Tibial nerve (tissue), 4 donors: ENCODE measurements around the gene CUL1. TPM values are rescaled to one million over a fixed set of nuclear protein-coding genes. Genes with fewer than 3 reads are reported as not detected.

Source experiments
- DNase-seq, 2 donors: peaks; one replicate each; pipeline ENCODE4 v3.0.0-alpha.2; 2019; ENCODE audit warnings: low spot score in 2 of 2
- H3K27ac ChIP-seq, 4 donors: fragments of 200-600 bp; sonication (generic) in 3 of 4; one replicate each; pipeline ENCODE4 v1.5.1; 2017 to 2019; ENCODE audit warnings: mild to moderate bottlenecking in 1 of 4
- H3K27me3 ChIP-seq, 2 donors: fragments of 200-600 bp; sonication (generic) in 1 of 2; one replicate each; pipeline versions ENCODE4 v1.5.1 to v1.6.0; 2017 to 2019
- H3K36me3 ChIP-seq, 3 donors: fragments of 200-600 bp; sonication (generic); one replicate each; pipeline ENCODE4 v1.5.1; 2018 to 2019
- H3K4me1 ChIP-seq, 4 donors: fragments of 200-600 bp; sonication (generic) in 3 of 4; one replicate each; pipeline ENCODE4 v1.5.1; 2017 to 2019
- H3K4me3 ChIP-seq, 4 donors: fragments of 200-600 bp; sonication (generic) in 3 of 4; one replicate each; pipeline ENCODE4 v1.5.1; 2017 to 2019; ENCODE audit warnings: mild to moderate bottlenecking in 1 of 4, moderate library complexity in 1 of 4
- H3K9me3 ChIP-seq, 4 donors: fragments of 200-600 bp; sonication (generic) in 3 of 4; one replicate each; pipeline ENCODE4 v1.5.1; 2017 to 2019
- CTCF ChIP-seq, 5 experiments: fragments of 200-600 bp in 3 of 5; fragments of 450-650 bp in 2 of 5; sonication (generic) in 3 of 5; IDR thresholded peaks; one replicate each; pipeline ENCODE4 v1.5.1; 2016 to 2019; ENCODE audit warnings: antibody characterized with exemption in 5 of 5, mild to moderate bottlenecking in 3 of 5, moderate library complexity in 2 of 5
- EP300 ChIP-seq, 2 donors: sonication (generic); formaldehyde crosslinking; IDR thresholded peaks; one replicate each; pipeline ENCODE4 v1.6.1; 2017; ENCODE audit warnings: antibody characterized with exemption in 2 of 2, mild to moderate bottlenecking in 1 of 2
- POLR2A ChIP-seq, 2 donors: fragments of 450-650 bp; IDR thresholded peaks; one replicate each; pipeline ENCODE4 v1.6.1; 2017; ENCODE audit warnings: antibody characterized with exemption in 2 of 2, mild to moderate bottlenecking in 2 of 2, moderate library complexity in 2 of 2
- WGBS, 2 donors: methylation state at CpG; one replicate each; pipeline ENCODE4 v1.1.5; 2018; 5-methylcytosine and 5-hydroxymethylcytosine counted together
- total RNA-seq, 4 donors: library from RNA; depleted of rRNA; stranded (reverse); fragments of >200 nt; gene quantifications; one replicate each; pipeline ENCODE4 v1.1.0, GENCODE V29; 2016

The CUL1 gene
- total RNA-seq, 4 donors from 2014 or later, result 37.1 to 45.9 (median 41.8) TPM

- TF ChIP-seq EP300 (IDR thresholded peaks at IDR 0.05), result no peak
- no peak for TF ChIP-seq CTCF (IDR thresholded peaks at IDR 0.05)
- no peak for TF ChIP-seq POLR2A (IDR thresholded peaks at IDR 0.05)
- Histone ChIP-seq H3K9me3 (no peaks in the 10 kb centered on the region), H3K27me3 (no peaks in the 10 kb centered on the region), H3K4me3 (no peak overlapping the region), H3K36me3 (no peaks in the 10 kb centered on the region), H3K27ac (no peak overlapping the region), H3K4me1 (no peaks in the 10 kb centered on the region)
- 97% methylated on average over 1 of the region's 1 CpG for WGBS, 2 donors
- DNase-seq, result no peak
Observed at GRCh38 chr7:148828965-148829364, 130.3 kb downstream of the CUL1 start.

- no peaks in the 10 kb centered on the region for H3K27me3 ChIP-seq
- 85 to 91% methylated on average over 5 of the region's 5 CpGs for WGBS, 2 donors
- no peak for DNase-seq
- H3K9me3 ChIP-seq, result no peaks in the 10 kb centered on the region
- no peaks in the 10 kb centered on the region for H3K4me1 ChIP-seq
- H3K36me3 ChIP-seq, result no peaks in the 10 kb centered on the region
- H3K27ac ChIP-seq, result no peak overlapping the region
- H3K4me3 ChIP-seq, result no peak overlapping the region
- TF ChIP-seq POLR2A (IDR thresholded peaks at IDR 0.05) (no peak), CTCF (IDR thresholded peaks at IDR 0.05) (no peak), EP300 (IDR thresholded peaks at IDR 0.05) (no peak)
Observed at GRCh38 chr7:148830897-148831692, 132.4 kb downstream of the CUL1 start.

- TF ChIP-seq POLR2A (IDR thresholded peaks at IDR 0.05) (no peak), EP300 (IDR thresholded peaks at IDR 0.05) (no peak), CTCF (IDR thresholded peaks at IDR 0.05) (no peak)
- H3K4me1 ChIP-seq, result no peaks in the 10 kb centered on the region
- H3K27ac ChIP-seq, result no peak overlapping the region
- no peaks in the 10 kb centered on the region for H3K9me3 ChIP-seq
- no peak overlapping the region for H3K4me3 ChIP-seq
- no peaks in the 10 kb centered on the region for H3K36me3 ChIP-seq
- 87 to 88% methylated on average over 2 of the region's 2 CpGs for WGBS, 2 donors
- no peak for DNase-seq
- no peaks in the 10 kb centered on the region for H3K27me3 ChIP-seq
Observed at GRCh38 chr7:148831782-148832181, 133.1 kb downstream of the CUL1 start.

GRCh38 chr7:148834605-148835004, 135.9 kb downstream of the CUL1 start:
- Histone ChIP-seq H3K27me3 (no peaks in the 10 kb centered on the region), H3K36me3 (no peaks in the 10 kb centered on the region), H3K27ac (no peak overlapping the region), H3K4me1 (no peaks in the 10 kb centered on the region), H3K4me3 (no peak overlapping the region), H3K9me3 (no peaks in the 10 kb centered on the region)
- no peak for DNase-seq
- WGBS, 2 donors, result 96 to 98% methylated on average over 2 of the region's 2 CpGs
- no peak for TF ChIP-seq EP300 (IDR thresholded peaks at IDR 0.05)
- TF ChIP-seq CTCF (IDR thresholded peaks at IDR 0.05), result no peak
- no peak for TF ChIP-seq POLR2A (IDR thresholded peaks at IDR 0.05)

GRCh38 chr7:148835854-148836253, 137.2 kb downstream of the CUL1 start:
- no peaks in the 10 kb centered on the region for H3K4me1 ChIP-seq
- H3K4me3 ChIP-seq, result no peak overlapping the region
- no peak for TF ChIP-seq CTCF (IDR thresholded peaks at IDR 0.05)
- TF ChIP-seq POLR2A (IDR thresholded peaks at IDR 0.05), result no peak
- no peak for TF ChIP-seq EP300 (IDR thresholded peaks at IDR 0.05)
- no peaks in the 10 kb centered on the region for H3K36me3 ChIP-seq
- no peaks in the 10 kb centered on the region for H3K9me3 ChIP-seq
- no peaks in the 10 kb centered on the region for H3K27me3 ChIP-seq
- 93 to 97% methylated on average over 4 of the region's 4 CpGs for WGBS, 2 donors
- no peak for DNase-seq
- H3K27ac ChIP-seq, result no peak overlapping the region
